Osteocyte (in vitro differentiated cells): ENCODE measurements around the gene GAPDHS. TPM values are rescaled to one million over a fixed set of nuclear protein-coding genes. Genes with fewer than 3 reads are reported as not detected.

ENCODE experiments used
- DNase-seq: peaks from one replicate; pipeline ENCODE4 v3.0.0; 2021; ENCODE audit warnings: mixed read lengths; ENCODE audit not compliant: unreplicated experiment; ENCODE audit errors: extremely low spot score
- H3K27ac Mint-ChIP-seq: one replicate; pipeline ENCODE4 v1.8.0; 2021; ENCODE audit warnings: mild to moderate bottlenecking, mixed read lengths; ENCODE audit not compliant: unreplicated experiment
- H3K27me3 Mint-ChIP-seq: one replicate; pipeline ENCODE4 v1.8.0; 2021; ENCODE audit warnings: mixed read lengths; ENCODE audit not compliant: unreplicated experiment
- H3K36me3 Mint-ChIP-seq: one replicate; pipeline ENCODE4 v1.8.0; 2021; ENCODE audit warnings: mixed read lengths; ENCODE audit not compliant: unreplicated experiment
- H3K4me1 Mint-ChIP-seq: one replicate; pipeline ENCODE4 v1.8.0; 2021; ENCODE audit warnings: mixed read lengths; ENCODE audit not compliant: unreplicated experiment
- H3K4me3 Mint-ChIP-seq: one replicate; pipeline ENCODE4 v1.8.0; 2021; ENCODE audit warnings: mild to moderate bottlenecking, moderate library complexity, mixed read lengths; ENCODE audit not compliant: unreplicated experiment
- H3K9me3 Mint-ChIP-seq: one replicate; pipeline ENCODE4 v1.8.0; 2021; ENCODE audit warnings: mixed read lengths; ENCODE audit not compliant: unreplicated experiment
- total RNA-seq: library from RNA; stranded (reverse); gene quantifications from 2 replicates; pipeline ENCODE4 v1.2.1, GENCODE V29; 2021
- TF ChIP-seq, protein P1 (sequence below): fragments of 200-600 bp; sonication (generic); IDR thresholded peaks from 2 replicates; pipeline ENCODE4 v1.5.0; 2021; ENCODE audit warnings: antibody characterized with exemption, mild to moderate bottlenecking, moderate library complexity

The GAPDHS gene
- total RNA-seq, 1 donor from 2014 or later: not detected

DNA sequence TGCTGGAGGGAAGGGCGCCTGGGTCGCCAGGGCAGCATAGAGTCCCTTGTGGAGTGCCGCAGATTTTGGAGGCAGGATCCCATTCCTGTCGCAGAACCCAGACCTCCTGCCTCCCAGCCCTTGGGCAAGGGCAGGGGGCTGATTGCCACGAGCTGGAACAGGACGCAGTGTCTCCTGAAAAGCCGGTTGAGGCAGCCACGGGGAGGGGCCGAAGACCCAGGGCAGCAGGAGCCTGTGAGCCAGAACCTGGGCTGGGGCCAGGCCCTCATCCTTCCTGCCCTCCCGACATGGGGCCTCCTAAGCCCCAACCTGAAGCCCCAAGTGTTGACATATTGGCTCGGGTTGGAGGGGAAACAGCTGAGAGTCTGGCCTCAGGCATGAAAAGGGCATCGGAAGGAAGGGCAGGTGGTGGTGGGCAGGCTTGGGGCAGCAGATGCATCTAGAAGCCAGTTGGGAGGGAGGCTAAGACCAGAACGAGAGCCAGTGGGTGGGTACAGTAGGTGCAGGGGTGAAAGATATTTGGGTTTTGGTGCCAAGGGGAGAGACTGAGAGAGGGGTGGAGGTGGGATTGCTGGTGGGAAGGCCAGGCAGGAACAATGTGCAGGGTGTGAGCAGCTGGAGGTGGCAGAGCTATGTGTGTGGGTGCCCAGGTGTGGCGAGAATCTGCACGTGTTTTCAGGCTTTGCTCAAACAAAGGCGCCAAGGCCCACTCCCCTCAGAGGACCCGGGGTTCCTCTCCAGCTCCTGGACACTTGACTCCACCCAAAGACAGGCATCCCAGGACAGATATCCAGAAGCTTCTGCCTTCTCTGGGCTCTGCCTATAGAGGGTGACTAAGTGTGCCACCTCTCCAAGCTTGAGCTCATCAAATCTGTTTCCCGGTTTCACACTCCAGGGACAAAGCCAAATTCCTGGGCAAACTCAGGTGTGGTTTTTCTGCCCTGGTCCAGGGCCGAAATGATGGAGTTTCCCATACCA, 3.7 kb upstream of the GAPDHS start:
- TF ChIP-seq, protein P1, sequence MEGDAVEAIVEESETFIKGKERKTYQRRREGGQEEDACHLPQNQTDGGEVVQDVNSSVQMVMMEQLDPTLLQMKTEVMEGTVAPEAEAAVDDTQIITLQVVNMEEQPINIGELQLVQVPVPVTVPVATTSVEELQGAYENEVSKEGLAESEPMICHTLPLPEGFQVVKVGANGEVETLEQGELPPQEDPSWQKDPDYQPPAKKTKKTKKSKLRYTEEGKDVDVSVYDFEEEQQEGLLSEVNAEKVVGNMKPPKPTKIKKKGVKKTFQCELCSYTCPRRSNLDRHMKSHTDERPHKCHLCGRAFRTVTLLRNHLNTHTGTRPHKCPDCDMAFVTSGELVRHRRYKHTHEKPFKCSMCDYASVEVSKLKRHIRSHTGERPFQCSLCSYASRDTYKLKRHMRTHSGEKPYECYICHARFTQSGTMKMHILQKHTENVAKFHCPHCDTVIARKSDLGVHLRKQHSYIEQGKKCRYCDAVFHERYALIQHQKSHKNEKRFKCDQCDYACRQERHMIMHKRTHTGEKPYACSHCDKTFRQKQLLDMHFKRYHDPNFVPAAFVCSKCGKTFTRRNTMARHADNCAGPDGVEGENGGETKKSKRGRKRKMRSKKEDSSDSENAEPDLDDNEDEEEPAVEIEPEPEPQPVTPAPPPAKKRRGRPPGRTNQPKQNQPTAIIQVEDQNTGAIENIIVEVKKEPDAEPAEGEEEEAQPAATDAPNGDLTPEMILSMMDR: no peak
- no peaks in the 10 kb centered on the region for H3K9me3 Mint-ChIP-seq
- H3K27me3 Mint-ChIP-seq: peaks cover 7% of the 10 kb centered on the region
- no peaks in the 10 kb centered on the region for H3K36me3 Mint-ChIP-seq
- no peak for DNase-seq
- H3K4me3 Mint-ChIP-seq: no peak overlapping the region
- H3K27ac Mint-ChIP-seq: no peak overlapping the region
- no peaks in the 10 kb centered on the region for H3K4me1 Mint-ChIP-seq

GRCh38 chr19:35531291-35531690, 2.0 kb upstream of the GAPDHS start:
- H3K27ac Mint-ChIP-seq: no peak overlapping the region
- no peak for DNase-seq
- no peak overlapping the region for H3K4me3 Mint-ChIP-seq
- TF ChIP-seq, protein P1: no peak
- no peaks in the 10 kb centered on the region for H3K9me3 Mint-ChIP-seq
- H3K27me3 Mint-ChIP-seq: peaks cover 6% of the 10 kb centered on the region
- H3K36me3 Mint-ChIP-seq: no peaks in the 10 kb centered on the region
- no peaks in the 10 kb centered on the region for H3K4me1 Mint-ChIP-seq

DNA sequence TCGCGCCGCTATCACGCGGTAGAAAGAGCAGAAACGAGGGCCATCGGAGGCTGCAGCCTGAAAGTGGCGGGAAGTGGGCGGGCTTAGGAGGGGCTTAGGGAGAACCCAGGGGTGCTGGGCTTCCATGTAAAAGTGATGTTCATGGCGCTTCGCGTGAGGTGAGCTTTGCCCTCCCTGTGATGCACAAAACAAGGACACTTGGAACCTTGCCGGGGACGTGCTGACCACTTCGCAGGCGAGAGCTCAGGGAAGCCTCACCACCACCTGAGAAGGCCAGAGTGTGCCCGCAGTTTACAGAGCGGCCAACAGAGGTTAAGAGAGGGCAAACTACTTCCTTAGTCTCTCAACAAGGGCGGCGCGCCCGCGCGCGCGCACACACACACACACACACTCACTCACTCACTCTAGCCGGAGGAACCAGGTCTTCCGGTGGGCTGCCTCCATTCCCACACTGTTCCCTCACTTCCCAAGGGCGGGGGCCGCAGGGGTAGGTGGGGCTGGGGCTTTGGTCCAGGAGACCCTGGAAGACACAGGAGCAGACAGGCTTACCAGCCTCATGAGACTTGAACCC, 651 bp downstream of the GAPDHS start:
- peaks cover 6% of the 10 kb centered on the region for H3K27me3 Mint-ChIP-seq
- no peak overlapping the region for H3K4me3 Mint-ChIP-seq
- no peaks in the 10 kb centered on the region for H3K4me1 Mint-ChIP-seq
- H3K9me3 Mint-ChIP-seq: no peaks in the 10 kb centered on the region
- no peaks in the 10 kb centered on the region for H3K36me3 Mint-ChIP-seq
- no peak for DNase-seq
- no peak overlapping the region for H3K27ac Mint-ChIP-seq
- TF ChIP-seq, protein P1: no peak

- no peaks in the 10 kb centered on the region for H3K9me3 Mint-ChIP-seq
- H3K27me3 Mint-ChIP-seq: peaks cover 6% of the 10 kb centered on the region
- DNase-seq: no peak
- H3K36me3 Mint-ChIP-seq: no peaks in the 10 kb centered on the region
- TF ChIP-seq, protein P1: no peak
- H3K4me3 Mint-ChIP-seq: no peak overlapping the region
- H3K4me1 Mint-ChIP-seq: no peaks in the 10 kb centered on the region
- H3K27ac Mint-ChIP-seq: no peak overlapping the region
Measured at GRCh38 chr19:35534803-35535480, 1.7 kb downstream of the GAPDHS start.

GRCh38 chr19:35539314-35539713, 6.1 kb downstream of the GAPDHS start:
- DNase-seq: no peak
- Mint-ChIP-seq H3K4me3 (no peak overlapping the region), H3K4me1 (peaks cover 2% of the 10 kb centered on the region), H3K36me3 (no peaks in the 10 kb centered on the region), H3K27me3 (no peaks in the 10 kb centered on the region), H3K27ac (no peak overlapping the region), H3K9me3 (no peaks in the 10 kb centered on the region)
- TF ChIP-seq, protein P1: no peak
